ENCODE measurements around the gene LPCAT1.

Gene LPCAT1

DNA sequence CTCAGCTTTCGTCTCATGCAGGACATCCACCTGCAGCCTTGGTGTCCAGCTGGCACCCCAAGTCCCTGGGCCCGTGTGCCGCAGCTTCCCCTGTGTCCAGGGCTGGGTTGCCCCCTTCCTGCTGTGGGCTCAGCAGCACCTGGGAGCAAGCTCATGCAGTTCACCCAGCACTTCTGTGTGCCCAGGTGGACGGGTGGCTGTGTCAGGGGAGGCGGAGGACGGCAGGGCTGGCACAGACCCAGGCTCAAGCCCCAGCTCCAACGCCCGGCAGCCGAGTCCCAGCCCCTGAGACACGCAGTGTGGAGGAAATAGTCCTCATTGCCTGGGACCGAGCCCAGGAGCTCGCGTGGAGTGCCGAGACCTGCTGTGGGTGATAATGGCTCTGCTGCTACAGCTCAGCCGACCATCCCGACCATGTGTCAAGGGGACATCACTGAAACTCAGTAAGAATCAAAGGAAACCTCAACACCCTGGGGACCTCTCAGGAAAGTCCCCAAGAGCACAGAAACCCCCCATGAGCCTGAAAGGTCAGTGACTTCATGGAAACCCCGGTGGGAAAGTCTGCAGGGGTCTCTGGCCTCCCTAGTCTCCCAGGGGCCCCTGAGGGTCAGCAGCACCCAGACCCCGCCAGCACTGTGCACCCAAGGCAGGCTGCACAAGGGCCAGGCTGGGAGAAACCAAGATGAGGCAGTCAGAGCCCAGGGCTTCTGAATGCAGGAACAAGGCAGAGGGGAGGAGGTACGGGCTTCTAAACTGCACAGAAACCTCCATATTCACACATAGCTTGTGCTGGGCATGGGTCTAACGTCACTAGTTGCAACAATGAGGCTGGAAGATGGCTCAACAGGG is 38.8 kb downstream of the LPCAT1 start:
- H3K36me3 ChIP-seq (ENCODE audit: insufficient read depth) = no peaks in the 10 kb centered on the region
- peaks cover 3% of the 10 kb centered on the region; the same call in 1 of the 2 replicates for H3K79me2 ChIP-seq (ENCODE audit: insufficient read depth, low read depth)
- no peak overlapping the region for H2AFZ ChIP-seq (ENCODE audit: low read depth)
- H3K27ac ChIP-seq = no peak overlapping the region
- H3K9ac ChIP-seq = no peak overlapping the region
- H3K4me3 ChIP-seq (IDR thresholded peaks at IDR 0.05; ENCODE audit: insufficient read depth, low read depth, low read length) = no peak overlapping the region
- TF ChIP-seq, protein P1, sequence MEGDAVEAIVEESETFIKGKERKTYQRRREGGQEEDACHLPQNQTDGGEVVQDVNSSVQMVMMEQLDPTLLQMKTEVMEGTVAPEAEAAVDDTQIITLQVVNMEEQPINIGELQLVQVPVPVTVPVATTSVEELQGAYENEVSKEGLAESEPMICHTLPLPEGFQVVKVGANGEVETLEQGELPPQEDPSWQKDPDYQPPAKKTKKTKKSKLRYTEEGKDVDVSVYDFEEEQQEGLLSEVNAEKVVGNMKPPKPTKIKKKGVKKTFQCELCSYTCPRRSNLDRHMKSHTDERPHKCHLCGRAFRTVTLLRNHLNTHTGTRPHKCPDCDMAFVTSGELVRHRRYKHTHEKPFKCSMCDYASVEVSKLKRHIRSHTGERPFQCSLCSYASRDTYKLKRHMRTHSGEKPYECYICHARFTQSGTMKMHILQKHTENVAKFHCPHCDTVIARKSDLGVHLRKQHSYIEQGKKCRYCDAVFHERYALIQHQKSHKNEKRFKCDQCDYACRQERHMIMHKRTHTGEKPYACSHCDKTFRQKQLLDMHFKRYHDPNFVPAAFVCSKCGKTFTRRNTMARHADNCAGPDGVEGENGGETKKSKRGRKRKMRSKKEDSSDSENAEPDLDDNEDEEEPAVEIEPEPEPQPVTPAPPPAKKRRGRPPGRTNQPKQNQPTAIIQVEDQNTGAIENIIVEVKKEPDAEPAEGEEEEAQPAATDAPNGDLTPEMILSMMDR (conservative IDR thresholded peaks at IDR 0.05; ENCODE audit: low read depth, low read length) = no peak
- H3K4me2 ChIP-seq = no peak overlapping the region
- peaks cover 40% of the 10 kb centered on the region for H3K4me1 ChIP-seq (ENCODE audit: low read depth, poor library complexity, severe bottlenecking)
- no peaks in the 10 kb centered on the region for H3K27me3 ChIP-seq (ENCODE audit: insufficient read depth, low read depth)
- no peaks in the 10 kb centered on the region for H4K20me1 ChIP-seq (ENCODE audit: insufficient read depth)

DNA sequence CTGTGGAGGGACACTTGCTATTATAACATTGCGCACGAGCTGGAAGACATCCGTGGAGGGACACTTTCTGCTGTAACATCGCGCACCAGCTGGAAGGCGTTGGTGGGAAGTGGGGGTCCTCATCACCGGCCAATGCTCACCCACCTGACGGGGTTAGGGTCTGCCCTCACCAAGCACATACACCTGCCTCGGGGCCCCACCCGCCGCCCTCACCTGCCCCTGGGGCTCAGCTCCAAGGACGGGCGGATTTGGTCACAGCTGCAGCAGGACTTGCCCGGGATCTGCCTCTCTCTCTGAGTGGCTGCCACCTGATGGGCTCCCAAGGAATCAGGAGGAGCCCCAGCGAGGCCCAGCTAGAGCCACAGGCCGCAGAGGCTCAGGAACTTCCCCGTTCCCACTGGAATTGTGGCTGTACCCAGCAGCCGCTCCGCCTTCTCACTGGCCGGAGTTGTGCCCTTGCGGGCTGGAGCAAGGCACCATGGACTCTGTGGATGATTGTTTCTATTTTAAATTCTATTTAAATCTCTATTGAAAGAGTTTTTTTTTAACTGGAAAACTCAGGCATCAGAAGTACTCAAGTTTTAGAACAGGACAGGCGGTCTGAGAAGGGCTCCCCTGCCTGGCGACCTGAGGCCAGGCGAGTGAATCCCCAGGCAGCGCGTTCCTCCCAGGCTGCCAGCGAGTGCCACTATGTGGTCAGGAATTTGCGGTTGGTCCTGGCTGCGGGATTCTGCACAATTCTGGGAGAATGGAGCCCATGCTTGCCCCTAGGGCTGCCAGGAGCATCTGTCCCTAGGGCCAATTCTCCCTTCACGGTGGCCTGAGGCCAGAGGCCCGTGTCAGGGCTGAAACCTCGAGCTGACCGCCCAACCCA is 39.7 kb downstream of the LPCAT1 start:
- no peak overlapping the region for H3K9ac ChIP-seq
- H3K4me1 ChIP-seq (ENCODE audit: low read depth, poor library complexity, severe bottlenecking) = peaks cover 31% of the 10 kb centered on the region
- H3K4me3 ChIP-seq (IDR thresholded peaks at IDR 0.05; ENCODE audit: insufficient read depth, low read depth, low read length) = no peak overlapping the region
- 0 out of 2 replicates have a peak, but pooled peaks cover 7% of the 10 kb centered on the region for H3K36me3 ChIP-seq (ENCODE audit: insufficient read depth)
- no peaks in the 10 kb centered on the region for H4K20me1 ChIP-seq (ENCODE audit: insufficient read depth)
- no peak overlapping the region for H3K4me2 ChIP-seq
- H3K79me2 ChIP-seq (ENCODE audit: insufficient read depth, low read depth) = peaks cover 3% of the 10 kb centered on the region; the same call in 1 of the 2 replicates
- H3K27ac ChIP-seq = no peak overlapping the region
- H3K27me3 ChIP-seq (ENCODE audit: insufficient read depth, low read depth) = no peaks in the 10 kb centered on the region
- TF ChIP-seq, protein P1 (conservative IDR thresholded peaks at IDR 0.05; ENCODE audit: low read depth, low read length) = no peak
- H2AFZ ChIP-seq (ENCODE audit: low read depth) = no peak overlapping the region

DNA sequence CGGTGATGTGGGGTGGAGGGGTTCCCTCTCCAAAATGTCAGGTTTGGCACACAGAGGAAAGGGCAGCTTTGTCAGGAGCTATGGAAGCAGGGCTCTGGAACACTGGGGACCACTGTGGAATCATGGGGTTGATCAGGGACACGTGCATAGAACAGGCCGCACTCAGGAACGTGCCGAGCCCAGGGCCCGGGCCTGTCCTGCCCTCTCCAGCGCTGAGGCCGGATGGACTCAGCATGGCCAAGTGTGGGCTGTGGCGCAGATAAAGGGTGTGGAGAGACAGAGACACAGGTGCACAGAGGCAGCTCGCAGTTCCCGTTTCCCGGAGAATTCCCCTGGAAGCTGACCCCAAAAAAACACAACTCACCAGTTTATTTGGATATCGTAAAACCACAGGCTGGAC is 40.7 kb downstream of the LPCAT1 start:
- Histone ChIP-seq H3K9ac (no peak overlapping the region), H3K4me2 (no peak overlapping the region), H3K79me2 (ENCODE audit: insufficient read depth, low read depth) (peaks cover 3% of the 10 kb centered on the region; the same call in 1 of the 2 replicates), H4K20me1 (ENCODE audit: insufficient read depth) (no peaks in the 10 kb centered on the region), H2AFZ (ENCODE audit: low read depth) (no peak overlapping the region), H3K27ac (no peak overlapping the region), H3K36me3 (ENCODE audit: insufficient read depth) (0 out of 2 replicates have a peak, but pooled peaks cover 8% of the 10 kb centered on the region), H3K4me3 (IDR thresholded peaks at IDR 0.05; ENCODE audit: insufficient read depth, low read depth, low read length) (no peak overlapping the region), H3K4me1 (ENCODE audit: low read depth, poor library complexity, severe bottlenecking) (peaks cover 21% of the 10 kb centered on the region), H3K27me3 (ENCODE audit: insufficient read depth, low read depth) (no peaks in the 10 kb centered on the region)
- TF ChIP-seq, protein P1 (conservative IDR thresholded peaks at IDR 0.05; ENCODE audit: low read depth, low read length) = no peak

DNA sequence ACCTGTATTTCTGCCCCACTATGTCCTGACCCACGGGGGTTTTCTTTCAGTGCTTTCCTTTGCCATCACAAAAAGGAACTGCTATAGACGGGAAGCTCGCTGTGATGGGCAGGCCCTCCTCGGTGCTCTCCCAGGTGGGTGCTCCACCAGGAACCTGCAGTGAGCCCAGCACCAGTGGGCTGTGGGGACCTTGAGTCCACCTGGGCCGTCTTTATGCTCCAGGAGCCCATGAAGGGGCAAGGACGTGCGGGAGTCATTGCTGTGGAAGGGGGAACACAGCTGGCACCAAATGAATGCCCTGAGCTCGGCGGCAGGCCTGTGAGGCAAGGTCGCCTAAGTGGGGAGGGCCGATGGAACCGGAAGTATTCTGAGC is 41.8 kb downstream of the LPCAT1 start:
- TF ChIP-seq, protein P1 (conservative IDR thresholded peaks at IDR 0.05; ENCODE audit: low read depth, low read length) = no peak
- Histone ChIP-seq H4K20me1 (ENCODE audit: insufficient read depth) (no peaks in the 10 kb centered on the region), H2AFZ (ENCODE audit: low read depth) (no peak overlapping the region), H3K9ac (no peak overlapping the region), H3K4me2 (no peak overlapping the region), H3K79me2 (ENCODE audit: insufficient read depth, low read depth) (no peaks in the 10 kb centered on the region), H3K4me3 (IDR thresholded peaks at IDR 0.05; ENCODE audit: insufficient read depth, low read depth, low read length) (no peak overlapping the region), H3K27ac (no peak overlapping the region), H3K27me3 (ENCODE audit: insufficient read depth, low read depth) (no peaks in the 10 kb centered on the region), H3K4me1 (ENCODE audit: low read depth, poor library complexity, severe bottlenecking) (peaks cover 14% of the 10 kb centered on the region), H3K36me3 (ENCODE audit: insufficient read depth) (0 out of 2 replicates have a peak, but pooled peaks cover 8% of the 10 kb centered on the region)

All from KMS-11 (cell line).